ENCODE results near the gene ST7. TPM values are rescaled to one million over a fixed set of nuclear protein-coding genes. Genes with fewer than 3 reads are reported as not detected.

Gene ST7
- total RNA-seq, 1 donor from 2014 or later = 39.3 TPM

DNA sequence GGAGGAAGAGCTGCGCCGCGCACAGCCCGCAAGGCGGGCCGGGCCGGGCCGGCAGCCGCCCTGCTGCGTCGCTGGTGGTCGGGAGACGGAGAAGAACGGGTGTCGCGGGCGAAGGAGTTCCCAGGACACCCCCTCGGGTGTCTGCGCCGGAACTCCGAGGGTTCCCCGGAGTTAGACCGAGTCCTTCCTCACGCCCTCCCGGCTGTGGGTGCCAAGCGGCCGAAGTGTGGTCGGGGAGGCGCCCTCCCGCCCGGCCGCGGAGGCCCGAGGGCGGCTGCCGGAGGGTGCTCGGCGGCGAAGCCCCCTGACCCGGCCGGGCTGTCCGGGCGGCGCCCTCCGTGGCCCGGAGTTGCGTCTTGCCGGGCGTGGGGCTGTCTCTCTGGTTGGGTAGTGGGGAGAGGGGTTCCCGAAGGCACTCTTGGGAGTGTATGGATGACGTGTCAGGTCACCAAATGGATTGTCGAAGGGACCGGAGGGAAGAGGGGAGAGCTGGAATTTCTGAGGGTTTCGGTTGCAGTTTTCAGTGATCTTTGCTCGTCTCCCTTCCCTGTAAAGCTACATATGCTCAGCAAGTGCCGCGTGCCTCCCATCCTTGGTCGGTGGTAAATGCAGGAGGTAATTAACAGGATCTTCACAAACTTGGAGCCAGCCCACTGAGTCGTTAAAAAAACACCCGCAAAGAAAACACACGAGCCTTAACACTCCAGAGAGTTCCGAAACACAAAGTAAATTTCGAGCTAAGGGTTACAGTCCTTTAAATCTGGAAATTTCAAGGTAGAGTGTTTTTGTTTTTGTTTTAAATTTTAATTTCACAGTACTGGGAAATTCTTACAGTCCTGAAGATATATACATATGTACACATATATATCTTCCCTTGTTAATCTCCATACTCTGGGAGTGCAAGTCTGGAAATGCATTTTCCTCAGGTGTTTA, 871 bp downstream of the ST7 start:
- Mint-ChIP-seq H3K4me3 (ENCODE audit: unreplicated experiment) (peak overlapping the region; percentile 96), H3K4me1 (ENCODE audit: low read depth, unreplicated experiment) (peaks cover 22% of the 10 kb centered on the region), H3K9me3 (ENCODE audit: unreplicated experiment) (no peaks in the 10 kb centered on the region), H3K36me3 (ENCODE audit: low read depth, unreplicated experiment) (no peaks in the 10 kb centered on the region), H3K27ac (ENCODE audit: unreplicated experiment) (peak overlapping the region; percentile 99), H3K27me3 (ENCODE audit: low read depth, unreplicated experiment) (no peaks in the 10 kb centered on the region)
- peak overlapping the region; percentile 97 for H3K27ac ChIP-seq (ENCODE audit: low read depth, low read length)
- FAIRE-seq (no peak), DNase-seq (ENCODE audit: low read depth) (peak; percentile 79)
- peaks cover 11% of the 10 kb centered on the region for H4K20me1 ChIP-seq (ENCODE audit: insufficient read depth, low read length)
- peak overlapping the region; percentile 97 for H3K4me2 ChIP-seq (ENCODE audit: low read length)
- peaks cover 48% of the 10 kb centered on the region for H3K79me2 ChIP-seq (ENCODE audit: insufficient read depth, low read length)
- peak overlapping the region; percentile 62 for H2AFZ ChIP-seq (ENCODE audit: low read depth, low read length)
- no peaks in the 10 kb centered on the region for H3K9me3 ChIP-seq (ENCODE audit: insufficient read depth, low read depth, low read length)
- TF ChIP-seq, protein P1, sequence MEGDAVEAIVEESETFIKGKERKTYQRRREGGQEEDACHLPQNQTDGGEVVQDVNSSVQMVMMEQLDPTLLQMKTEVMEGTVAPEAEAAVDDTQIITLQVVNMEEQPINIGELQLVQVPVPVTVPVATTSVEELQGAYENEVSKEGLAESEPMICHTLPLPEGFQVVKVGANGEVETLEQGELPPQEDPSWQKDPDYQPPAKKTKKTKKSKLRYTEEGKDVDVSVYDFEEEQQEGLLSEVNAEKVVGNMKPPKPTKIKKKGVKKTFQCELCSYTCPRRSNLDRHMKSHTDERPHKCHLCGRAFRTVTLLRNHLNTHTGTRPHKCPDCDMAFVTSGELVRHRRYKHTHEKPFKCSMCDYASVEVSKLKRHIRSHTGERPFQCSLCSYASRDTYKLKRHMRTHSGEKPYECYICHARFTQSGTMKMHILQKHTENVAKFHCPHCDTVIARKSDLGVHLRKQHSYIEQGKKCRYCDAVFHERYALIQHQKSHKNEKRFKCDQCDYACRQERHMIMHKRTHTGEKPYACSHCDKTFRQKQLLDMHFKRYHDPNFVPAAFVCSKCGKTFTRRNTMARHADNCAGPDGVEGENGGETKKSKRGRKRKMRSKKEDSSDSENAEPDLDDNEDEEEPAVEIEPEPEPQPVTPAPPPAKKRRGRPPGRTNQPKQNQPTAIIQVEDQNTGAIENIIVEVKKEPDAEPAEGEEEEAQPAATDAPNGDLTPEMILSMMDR (IDR thresholded peaks at IDR 0.05; ENCODE audit: insufficient read depth, low read depth, low read length) = no peak
- no peak for TF ChIP-seq EZH2 (IDR thresholded peaks at IDR 0.05; ENCODE audit: insufficient read depth, low read length)
- peaks cover 19% of the 10 kb centered on the region for H3K4me1 ChIP-seq (ENCODE audit: insufficient read depth, low read length)
- H3K27me3 ChIP-seq (ENCODE audit: insufficient read depth, low read length) = no peaks in the 10 kb centered on the region
- peak overlapping the region; percentile 82 for H3K4me3 ChIP-seq (ENCODE audit: insufficient read depth, low read depth, low read length)
- no peaks in the 10 kb centered on the region for H3K36me3 ChIP-seq (ENCODE audit: insufficient read depth, low read length)
- peak overlapping the region; percentile 99 for H3K9ac ChIP-seq (ENCODE audit: low read length)

DNA sequence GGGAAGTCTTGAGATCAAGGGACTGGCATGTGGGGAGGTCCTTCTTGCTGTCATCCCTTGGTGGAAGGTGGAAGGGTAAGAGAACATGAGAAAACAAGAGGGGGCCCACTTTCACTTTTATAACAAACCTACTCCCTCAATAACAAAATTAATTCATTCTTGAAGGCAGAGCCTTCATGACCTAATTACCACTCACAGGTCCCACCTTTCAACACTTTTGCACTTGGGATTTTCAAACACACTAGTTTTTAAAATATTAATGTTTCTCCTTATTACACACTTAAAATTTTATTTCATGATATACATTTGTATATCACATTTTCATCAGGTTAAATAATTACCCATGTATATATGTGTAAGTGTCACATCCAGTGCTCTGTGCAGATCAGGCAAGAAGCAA, 2.0 kb downstream of the ST7 start:
- Mint-ChIP-seq H3K4me1 (ENCODE audit: low read depth, unreplicated experiment) (peaks cover 23% of the 10 kb centered on the region), H3K27me3 (ENCODE audit: low read depth, unreplicated experiment) (no peaks in the 10 kb centered on the region), H3K36me3 (ENCODE audit: low read depth, unreplicated experiment) (no peaks in the 10 kb centered on the region), H3K27ac (ENCODE audit: unreplicated experiment) (peak overlapping the region; percentile 99), H3K4me3 (ENCODE audit: unreplicated experiment) (peak overlapping the region; percentile 96), H3K9me3 (ENCODE audit: unreplicated experiment) (no peaks in the 10 kb centered on the region)
- FAIRE-seq (no peak), DNase-seq (ENCODE audit: low read depth) (no peak)
- Histone ChIP-seq H3K4me1 (ENCODE audit: insufficient read depth, low read length) (peaks cover 19% of the 10 kb centered on the region), H3K27me3 (ENCODE audit: insufficient read depth, low read length) (no peaks in the 10 kb centered on the region), H3K9ac (ENCODE audit: low read length) (peak overlapping the region; percentile 99), H4K20me1 (ENCODE audit: insufficient read depth, low read length) (peaks cover 18% of the 10 kb centered on the region), H3K27ac (ENCODE audit: low read depth, low read length) (no peak overlapping the region), H2AFZ (ENCODE audit: low read depth, low read length) (no peak overlapping the region), H3K79me2 (ENCODE audit: insufficient read depth, low read length) (peaks cover 59% of the 10 kb centered on the region), H3K36me3 (ENCODE audit: insufficient read depth, low read length) (no peaks in the 10 kb centered on the region), H3K9me3 (ENCODE audit: insufficient read depth, low read depth, low read length) (no peaks in the 10 kb centered on the region), H3K4me2 (ENCODE audit: low read length) (peak overlapping the region; percentile 97), H3K4me3 (ENCODE audit: insufficient read depth, low read depth, low read length) (peak overlapping the region; percentile 82)
- TF ChIP-seq, protein P1 (IDR thresholded peaks at IDR 0.05; ENCODE audit: insufficient read depth, low read depth, low read length) = no peak
- no peak for TF ChIP-seq EZH2 (IDR thresholded peaks at IDR 0.05; ENCODE audit: insufficient read depth, low read length)
